G401.6 (cell line): ENCODE results near the gene CLTCL1.
"Not testable (repeated sequence)": the region's sequence is repeated elsewhere in the genome, so short reads cannot be mapped to it uniquely, and the experiment has no call there.

ENCODE experiments used
- FAIRE-seq: peaks from 2 replicates; lab custom pipeline; 2012; peaks lifted over from hg19 to GRCh38; lab: Jason Lieb, UNC

CLTCL1 gene

DNA sequence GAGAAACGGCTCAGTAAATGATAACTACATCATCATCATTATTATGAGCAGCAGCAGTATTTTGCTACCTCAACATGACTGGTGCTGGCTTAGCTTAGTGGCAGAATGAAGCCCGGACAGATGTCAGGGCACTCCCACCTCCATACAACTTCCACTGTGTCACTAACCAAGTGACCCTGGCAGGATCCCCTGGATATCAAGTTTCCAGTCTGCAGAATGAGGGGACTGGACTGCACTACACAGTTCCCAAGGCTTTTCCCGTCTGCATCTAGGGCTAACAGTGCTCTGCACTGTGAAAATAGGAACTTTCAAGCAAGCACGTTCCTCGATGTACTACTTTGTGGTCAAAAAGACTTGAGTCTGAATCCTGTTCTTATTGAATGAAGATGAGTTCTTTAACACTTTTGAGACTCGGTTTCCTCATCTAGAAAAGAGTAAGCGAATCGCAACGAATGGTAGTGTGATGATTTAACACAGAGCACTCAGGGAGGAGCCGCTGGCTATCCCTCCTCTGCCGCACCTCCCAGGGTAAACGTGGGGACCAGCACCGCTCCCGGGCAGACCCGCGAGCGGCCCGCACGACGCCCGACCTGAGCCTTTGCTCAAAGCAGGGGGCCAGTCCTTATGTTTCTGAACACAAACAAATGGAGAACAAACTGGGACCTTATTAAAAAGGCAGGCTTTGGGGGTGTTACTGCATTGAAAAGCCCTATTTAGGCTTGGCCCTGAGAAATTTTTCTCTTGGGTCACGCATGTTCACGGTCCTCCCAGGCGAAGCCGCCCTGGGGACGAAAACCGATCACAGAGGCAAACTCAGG is 910 bp downstream of the CLTCL1 start:
- no peak for FAIRE-seq

DNA sequence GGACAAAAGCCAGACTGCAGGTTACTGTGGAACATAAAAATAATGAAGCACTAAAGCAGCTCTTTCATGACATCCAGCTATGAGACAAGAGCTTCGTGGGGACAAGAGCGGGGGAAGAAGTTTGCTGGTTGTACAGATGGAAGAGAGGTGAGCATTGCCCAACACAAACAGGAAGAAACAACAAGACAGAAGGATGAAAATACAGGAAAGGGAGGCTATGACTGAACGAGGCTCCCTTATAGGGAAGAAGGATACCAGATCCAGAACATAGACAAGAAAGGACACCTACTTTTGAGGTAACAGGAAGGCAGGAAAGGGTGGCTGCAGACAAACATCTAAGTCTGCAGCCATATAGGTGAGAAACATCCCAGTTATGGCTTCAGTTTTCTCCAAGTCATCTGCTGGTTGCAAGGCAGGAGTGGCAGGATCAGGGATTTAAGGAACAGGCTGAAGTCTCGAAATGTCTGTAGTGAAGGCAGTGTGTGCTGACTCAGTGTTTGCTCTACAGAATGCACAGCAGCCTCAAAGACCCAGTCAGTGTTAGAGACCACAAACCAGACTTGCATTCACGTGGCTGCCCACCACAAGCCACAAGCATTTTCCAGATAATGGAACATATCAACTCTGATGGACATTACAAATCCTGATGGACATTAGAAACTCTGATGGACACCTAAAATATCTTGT is 1.9 kb downstream of the CLTCL1 start:
- FAIRE-seq = no peak

DNA sequence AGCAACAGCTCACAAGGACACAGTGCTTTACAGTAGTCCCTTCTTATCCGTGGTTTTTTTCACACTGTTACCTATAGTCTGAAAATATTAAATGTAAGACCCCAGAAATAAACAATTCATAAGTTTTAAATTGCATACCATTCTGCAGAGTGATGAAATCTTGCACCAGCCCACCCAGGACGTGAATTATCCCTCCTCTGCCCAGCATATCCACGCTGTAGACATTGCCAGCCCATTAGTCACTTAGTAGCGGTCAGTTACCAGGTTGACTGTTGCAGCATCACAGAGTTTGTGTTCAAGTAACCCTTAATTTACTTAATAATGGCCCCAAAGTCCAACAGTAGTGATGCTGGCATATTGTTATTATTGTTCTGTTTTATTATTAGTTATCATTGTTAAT is 3.6 kb downstream of the CLTCL1 start:
- FAIRE-seq = no peak

DNA sequence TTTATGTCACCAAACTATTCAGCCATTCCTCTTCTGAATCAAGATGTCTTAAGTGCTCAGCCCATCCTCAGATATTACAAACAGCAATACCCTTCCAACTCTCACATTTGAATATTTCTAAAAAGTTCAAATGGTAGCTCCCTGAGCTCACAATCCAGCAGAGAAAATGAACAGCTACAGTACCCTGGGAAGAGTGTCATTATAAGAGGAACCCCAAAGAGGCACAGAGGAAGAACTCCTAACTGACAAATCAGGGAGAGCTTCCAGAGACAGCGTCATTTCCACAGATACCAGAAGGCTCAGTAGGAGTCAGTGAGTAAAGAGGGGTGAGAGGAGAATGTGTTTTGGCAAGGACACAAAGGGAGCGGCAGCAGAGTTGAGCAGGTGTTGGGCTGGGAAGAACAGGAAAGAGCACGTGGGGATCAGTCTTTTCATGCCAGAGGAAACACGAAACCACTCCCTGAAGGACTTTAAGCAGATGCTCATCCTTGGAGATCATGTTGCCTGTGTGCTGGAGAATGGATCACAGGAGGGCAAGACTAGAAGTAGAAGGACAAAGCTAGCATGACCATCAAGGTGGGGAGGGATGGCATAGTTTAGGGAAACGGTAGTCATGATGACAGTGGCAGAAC is 4.3 kb downstream of the CLTCL1 start:
- no peak for FAIRE-seq

DNA sequence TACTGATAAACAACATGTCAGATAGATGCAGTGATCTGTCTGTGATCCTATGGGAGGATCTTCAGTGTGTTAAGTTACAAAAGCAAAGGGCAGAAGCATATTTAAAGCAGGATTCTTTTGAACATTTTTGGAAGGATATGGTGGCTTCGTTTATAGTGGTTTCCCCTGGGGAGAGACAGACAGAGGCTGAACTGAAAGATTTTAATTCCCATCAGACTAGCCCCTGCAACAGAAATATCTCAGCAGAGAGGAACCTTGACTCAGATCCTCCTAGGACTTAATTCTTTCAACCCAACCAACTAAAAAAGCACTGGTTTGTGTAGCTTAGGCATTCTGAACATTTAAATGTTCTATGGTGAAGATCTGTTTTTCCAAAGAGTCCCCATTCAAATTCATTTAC is 5.7 kb downstream of the CLTCL1 start:
- no peak for FAIRE-seq

DNA sequence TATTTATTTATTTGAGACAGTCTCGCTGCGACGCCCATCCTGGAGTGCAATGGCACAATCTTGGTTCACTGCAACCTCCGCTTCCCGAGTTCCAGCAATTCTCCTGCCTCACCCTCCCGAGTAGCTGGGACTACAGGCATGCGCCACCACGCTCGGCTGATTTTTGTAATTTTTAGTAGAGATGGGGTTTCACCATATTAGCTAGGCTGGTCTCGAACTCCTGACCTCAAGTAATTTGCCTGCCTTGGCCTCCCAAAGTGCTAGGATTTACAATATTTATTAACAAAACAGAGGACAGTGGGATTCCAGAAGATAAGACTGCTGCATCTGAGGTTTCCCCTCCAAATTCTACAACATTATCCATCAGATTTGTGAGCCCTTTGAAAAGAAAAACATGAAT is 12.4 kb downstream of the CLTCL1 start:
- FAIRE-seq = not testable (repeated sequence)

DNA sequence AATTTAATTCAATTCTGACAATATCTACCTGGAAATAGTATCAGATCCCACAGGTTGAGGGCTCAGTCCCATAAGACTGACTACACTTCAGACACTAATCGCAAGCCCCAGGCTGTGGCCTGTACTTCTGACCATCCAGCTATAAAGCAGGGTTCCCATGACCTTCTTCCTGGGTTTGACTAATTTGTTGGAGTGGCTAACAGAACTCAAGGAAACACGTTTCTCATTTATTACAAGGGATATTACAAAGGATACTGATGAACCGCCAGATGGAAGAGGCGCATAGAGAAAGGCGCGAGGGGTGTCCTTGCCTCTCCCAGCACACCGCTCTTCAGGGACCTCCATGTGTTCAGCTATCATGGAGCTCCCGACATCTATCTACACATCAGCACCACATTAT is 13.7 kb downstream of the CLTCL1 start:
- FAIRE-seq = no peak

DNA sequence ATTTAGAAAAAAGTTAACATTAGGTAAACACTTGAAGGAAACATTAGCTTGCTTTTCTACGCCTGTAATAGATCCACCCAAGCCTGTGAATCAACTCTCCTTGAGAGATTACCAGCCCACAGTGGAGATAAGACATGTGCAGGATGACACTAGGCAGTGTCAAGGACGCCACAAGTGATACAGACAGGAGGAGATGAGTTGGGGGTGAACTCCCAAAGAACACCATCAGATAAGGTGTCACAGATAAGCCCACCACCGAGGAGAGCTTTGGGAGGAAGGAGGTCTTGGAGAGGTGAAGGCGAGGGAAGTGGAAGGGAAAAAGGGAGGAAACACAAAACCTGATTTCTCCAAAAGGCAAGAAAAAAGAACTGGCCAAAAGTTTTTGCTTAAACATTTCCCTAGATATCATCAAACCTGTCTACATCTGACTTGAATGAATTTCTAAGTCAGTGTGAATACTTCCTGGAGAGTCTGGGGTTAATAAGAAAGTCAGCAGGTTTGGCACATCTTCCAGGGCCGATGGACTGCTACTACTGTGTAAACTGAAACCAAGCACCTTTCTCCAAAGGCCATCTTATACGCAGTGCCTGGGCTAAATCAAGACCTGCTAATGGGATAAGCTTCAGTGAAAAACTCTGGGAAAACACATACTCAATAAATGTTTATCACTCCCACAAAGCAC is 15.5 kb downstream of the CLTCL1 start:
- FAIRE-seq = no peak

DNA sequence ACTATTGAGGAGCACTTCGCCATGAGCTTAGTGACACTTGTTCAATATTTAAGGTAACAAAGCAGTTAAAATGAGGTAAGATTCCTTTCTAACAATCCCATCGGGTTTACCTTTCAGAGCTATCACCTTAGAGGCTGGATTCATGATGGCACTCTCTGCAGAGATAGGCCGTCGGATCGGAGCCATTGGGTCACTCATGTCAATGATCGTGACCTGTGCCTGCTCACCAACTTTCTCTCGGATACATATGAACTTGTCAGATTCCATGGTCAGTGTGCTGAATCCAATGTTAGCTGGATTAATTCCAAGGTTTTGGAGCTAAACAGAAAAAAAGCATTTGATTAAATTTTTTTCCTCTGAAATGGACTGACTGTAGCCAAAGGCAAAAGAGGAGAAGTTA is 16.0 kb downstream of the CLTCL1 start:
- no peak for FAIRE-seq

DNA sequence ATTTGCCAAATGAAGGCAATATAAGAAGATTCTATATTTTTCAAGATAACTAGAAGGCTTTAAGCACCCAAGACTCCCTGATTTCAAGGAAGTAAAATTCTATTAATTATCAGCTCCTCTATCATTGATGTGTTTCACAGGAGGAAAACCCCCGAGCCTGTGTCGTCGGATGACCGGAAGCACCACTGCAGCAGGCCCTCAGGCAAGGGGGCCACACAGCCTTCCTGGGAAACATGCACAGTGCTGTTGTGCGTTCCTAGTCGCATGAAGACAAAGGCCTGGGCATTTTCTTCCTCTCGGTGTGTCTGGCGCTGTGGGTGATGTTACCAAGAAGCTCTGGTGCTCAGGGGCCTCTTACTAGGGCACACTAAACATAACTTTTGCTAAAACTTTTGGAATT is 16.4 kb downstream of the CLTCL1 start:
- FAIRE-seq = no peak

DNA sequence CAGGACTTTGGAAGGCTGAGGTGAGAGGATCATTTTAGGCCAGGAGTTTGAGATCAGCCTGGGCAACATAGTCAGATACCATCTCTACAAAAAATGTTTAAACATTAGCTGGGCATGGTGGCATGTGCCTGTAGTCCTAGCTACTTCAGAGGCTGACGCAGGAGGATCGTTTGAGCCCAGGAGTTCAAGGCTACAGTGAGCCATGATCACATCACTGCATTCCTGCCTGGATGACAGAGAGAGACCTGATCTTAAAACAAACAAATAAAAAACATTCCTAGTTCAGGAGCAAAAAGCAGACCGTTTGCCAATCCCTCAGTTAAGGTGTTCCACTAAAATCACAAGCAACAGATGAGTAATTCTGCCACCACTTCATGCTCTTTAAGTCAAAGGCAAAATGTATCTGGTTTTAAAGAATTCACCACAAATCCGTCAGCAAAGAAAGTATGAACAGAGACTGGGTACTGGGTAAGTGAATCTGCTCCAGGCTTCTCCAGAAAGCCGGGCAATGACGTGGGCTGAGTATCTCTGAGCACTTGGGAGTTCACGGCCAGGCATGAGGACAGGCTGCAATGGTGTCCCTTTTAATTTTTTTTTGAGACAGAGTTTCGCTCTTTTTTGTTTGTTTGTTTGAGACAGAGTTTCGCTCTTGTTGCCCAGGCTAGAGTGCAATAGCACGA is 19.5 kb downstream of the CLTCL1 start:
- no peak for FAIRE-seq

DNA sequence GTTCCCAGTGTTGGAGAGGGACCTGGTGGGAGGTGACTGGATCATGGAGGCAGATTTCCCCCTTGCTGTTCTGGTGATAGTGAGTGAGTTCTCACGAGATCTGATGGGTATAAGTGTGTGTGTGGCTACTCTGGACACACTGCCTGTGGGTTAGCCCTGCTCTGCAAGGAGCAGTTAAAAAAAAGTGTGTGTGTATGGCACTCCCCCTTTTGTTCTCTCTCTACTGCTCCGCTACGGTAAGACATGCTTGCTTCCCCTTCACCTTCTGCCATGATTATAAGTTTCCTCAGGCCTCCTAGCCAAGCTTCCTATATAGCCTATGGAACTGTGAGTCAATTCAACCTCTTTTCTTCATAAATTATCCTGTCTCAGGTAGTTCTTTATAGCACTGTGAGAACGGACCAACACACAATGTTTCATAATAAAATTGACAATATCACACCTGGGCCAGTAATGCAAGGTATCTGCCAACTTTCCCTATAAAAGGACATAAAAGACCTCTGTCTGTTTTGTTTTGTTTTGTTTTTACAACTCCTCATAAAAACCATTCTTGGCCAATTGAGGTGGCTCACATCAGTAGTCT is 20.2 kb downstream of the CLTCL1 start:
- no peak for FAIRE-seq

DNA sequence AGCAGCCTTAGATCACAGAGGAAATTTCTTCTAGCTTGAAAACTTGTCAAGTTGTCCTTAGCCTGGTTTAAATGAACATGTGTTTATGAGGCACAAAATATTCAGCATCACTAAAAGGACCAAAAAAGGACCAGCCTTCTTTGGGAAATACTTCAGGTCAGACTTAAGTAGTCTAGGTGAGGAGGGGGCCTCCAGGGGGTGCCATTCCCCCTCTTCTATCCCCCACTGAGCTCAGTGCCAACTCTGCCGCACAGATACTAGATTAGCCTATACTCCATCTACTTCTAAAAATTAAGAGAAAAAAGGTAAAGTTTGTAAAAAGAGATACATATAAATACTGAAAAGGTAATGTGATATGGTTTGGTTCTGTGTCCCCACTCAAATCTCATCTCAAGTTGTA is 20.6 kb downstream of the CLTCL1 start:
- FAIRE-seq = no peak

DNA sequence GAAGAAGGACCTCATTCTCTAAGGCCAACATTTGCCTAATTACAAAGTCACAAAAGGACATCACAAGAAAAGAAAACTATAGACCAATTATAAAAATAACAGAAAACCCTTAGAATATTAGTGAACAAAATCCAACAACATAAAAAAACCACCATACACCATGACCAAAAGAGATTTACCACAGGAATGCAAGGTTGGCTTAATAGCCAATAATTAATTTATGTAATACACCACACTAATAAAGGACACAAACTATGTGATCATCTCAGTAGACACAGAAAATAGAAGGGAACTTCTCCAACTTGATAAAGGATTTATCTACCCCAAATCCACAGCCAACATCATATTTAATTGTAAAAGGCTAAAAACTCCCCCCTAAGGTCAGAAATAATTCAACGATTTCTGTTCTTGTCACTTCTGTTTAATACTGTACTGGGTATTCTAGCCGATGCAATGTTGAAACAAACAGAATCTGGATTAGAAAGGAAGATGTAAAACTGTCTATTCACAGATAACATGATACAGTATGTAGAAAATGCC is 24.9 kb downstream of the CLTCL1 start:
- no peak for FAIRE-seq

DNA sequence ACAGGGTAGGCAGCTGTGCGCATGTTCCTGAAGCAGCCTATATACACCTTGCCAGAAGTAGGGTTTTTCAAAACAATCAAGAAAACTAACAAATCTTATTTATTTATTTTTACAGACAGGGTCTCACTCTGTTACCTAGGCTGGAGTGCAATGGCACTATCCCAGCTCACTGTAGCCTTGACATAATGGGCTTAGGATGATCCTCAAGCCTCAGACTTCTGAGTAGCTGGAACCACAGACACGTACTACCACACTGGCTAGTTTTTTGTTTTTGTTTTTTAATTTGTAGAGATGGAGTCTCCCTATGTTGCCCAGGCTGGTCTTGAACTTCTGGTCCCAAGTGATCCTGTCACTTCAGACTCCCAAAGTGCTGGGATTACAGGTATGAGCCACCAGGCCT is 25.7 kb downstream of the CLTCL1 start:
- FAIRE-seq = no peak

DNA sequence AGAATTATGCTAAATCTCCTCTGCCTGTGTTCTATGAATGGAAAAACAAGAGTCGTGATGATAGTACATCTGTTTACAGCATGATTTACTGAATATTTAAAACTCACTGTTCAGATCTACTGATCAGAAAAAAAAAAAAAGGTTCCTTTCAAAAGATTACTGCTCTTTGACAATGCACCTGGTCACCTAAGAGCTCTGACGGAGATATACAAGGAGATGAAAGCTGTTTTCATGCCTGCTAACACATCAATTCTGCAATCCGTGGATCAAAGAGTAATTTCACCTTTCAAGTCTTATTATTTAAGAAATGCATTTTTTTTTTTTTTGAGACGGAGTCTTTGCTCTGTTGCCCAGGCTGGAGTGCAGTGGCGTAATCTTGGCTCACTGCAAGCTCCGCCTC is 30.7 kb downstream of the CLTCL1 start:
- no peak for FAIRE-seq

DNA sequence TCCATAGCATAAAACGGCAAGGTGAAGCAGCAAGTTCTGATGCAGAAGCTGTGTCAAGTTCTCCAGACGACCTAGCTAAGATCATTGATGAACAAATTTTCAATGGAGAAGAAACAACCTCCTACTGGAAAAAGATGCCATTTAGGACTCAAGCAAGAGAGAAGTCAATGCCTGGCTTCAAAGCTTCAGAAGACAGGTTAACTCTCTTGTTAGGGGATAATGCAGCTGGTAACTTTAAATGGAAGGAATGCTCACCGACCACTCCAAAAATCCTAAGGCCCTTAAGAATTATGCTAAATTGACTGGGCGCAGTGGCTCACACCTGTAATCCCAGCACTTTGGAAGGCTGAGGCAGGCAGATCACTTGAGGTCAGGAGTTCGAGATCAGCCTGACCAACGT is 31.3 kb downstream of the CLTCL1 start:
- no peak for FAIRE-seq

DNA sequence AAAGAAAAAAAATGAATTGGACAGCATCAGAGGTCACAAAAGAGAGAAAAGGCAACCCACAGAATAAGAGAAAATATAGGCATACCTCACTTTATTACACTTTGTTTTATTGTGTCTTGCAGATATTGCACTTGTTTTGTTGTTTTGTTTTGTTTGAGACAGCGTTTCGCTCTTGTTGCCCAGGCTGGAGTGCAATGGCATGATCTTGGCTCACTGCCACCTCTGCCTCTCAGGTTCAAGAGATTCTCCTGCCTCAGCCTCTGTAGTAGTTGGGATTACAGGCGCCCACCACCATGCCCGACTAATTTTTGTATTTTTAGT is 32.6 kb downstream of the CLTCL1 start:
- not testable (repeated sequence) for FAIRE-seq

DNA sequence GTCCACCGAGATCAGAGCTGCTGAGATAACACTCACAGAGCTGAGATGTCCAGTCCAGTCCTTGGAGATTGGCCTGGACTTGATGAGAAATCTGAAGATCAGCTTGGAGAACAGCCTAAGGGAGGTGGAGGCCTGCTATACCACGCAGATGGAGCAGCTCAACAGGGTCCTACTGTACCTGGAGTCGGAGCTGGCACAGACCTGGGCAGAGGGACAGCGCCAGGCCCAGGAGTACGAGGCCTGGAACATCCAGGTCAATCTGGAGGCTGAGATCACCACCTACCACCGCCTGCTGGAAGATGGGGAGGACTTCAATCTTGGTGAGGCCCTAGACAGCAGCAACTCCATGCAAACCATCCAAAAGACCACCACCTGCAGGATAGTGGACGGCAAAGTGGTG is 33.1 kb downstream of the CLTCL1 start:
- FAIRE-seq = no peak

DNA sequence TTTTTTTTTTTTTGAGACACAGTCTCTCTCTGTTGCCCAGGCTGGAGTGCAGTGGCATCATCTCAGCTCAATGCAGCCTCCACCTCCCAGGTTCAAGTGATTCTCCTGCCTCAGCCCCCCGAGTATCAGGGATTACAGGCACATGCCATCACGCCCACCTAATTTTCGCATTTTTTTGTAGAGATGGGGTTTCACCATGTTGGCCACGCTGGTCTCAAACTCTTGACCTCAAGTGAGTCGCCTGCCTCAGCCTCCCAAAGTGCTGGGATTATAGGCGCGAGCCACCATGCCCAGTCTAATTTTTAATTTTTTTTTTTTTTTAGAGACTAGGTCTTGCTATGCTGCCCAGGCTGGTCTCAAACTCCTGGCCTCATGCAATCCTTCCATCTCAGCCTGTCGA is 35.2 kb downstream of the CLTCL1 start:
- FAIRE-seq = not testable (repeated sequence)

DNA sequence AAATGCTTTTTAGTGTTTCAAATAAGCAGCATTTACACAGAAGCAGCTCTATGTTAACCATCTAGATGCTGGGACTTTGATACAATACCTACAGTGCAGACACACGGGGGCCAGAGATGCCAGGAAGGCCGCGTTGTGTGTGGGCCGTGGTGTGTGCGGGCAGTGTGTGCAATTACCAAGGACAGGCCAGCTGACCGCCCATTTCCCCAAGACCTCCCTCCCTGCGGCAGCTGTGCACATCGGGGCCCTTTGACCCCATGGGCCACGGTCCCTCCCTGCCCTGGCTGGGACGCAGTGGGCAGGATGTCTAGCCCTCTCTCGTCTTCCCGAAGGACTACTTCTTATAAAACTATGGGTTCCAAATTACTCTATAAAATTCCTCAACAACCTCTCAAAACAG is 38.4 kb downstream of the CLTCL1 start:
- no peak for FAIRE-seq
